Astrocyte (in vitro differentiated cells and primary cell): ENCODE measurements around the gene SND1. TPM values are rescaled to one million over a fixed set of nuclear protein-coding genes. Genes with fewer than 3 reads are reported as not detected.

Source experiments
- DNase-seq: peaks from one replicate; pipeline ENCODE4 v3.0.0-alpha.2; 2010; ENCODE audit warnings: low read depth
- FAIRE-seq: peaks from 2 replicates; lab custom pipeline; 2011; peaks lifted over from hg19 to GRCh38; lab: Jason Lieb, UNC
- H2AFZ ChIP-seq: 2 replicates; pipeline ENCODE4 v1.6.0; 2012; ENCODE audit warnings: low read depth, low read length, inconsistent platforms
- H3K27ac ChIP-seq: 2 replicates; pipeline ENCODE4 v1.5.1; 2011; ENCODE audit warnings: low read depth, low read length, inconsistent platforms
- H3K27me3 ChIP-seq: 2 replicates; pipeline ENCODE4 v1.6.0; 2011; ENCODE audit warnings: low read length, inconsistent platforms; ENCODE audit not compliant: insufficient read depth
- H3K36me3 ChIP-seq: 2 replicates; pipeline ENCODE4 v1.5.1; 2011; ENCODE audit warnings: low read length, inconsistent platforms; ENCODE audit not compliant: insufficient read depth
- H3K4me1 ChIP-seq: 2 replicates; pipeline ENCODE4 v1.5.1; 2011; ENCODE audit warnings: low read length, inconsistent platforms; ENCODE audit not compliant: insufficient read depth
- H3K4me2 ChIP-seq: 2 replicates; pipeline ENCODE4 v1.6.0; 2012; ENCODE audit warnings: low read length, inconsistent platforms
- H3K4me3 ChIP-seq: 2 replicates; pipeline ENCODE4 v1.5.1; 2011; ENCODE audit warnings: low read depth, mild to moderate bottlenecking, low read length, inconsistent platforms; ENCODE audit not compliant: insufficient read depth
- H3K79me2 ChIP-seq: 2 replicates; pipeline ENCODE4 v1.6.0; 2012; ENCODE audit warnings: mild to moderate bottlenecking, low read length, inconsistent platforms; ENCODE audit not compliant: insufficient read depth
- H3K9ac ChIP-seq: 2 replicates; pipeline ENCODE4 v1.6.0; 2012; ENCODE audit warnings: mild to moderate bottlenecking, low read length, inconsistent platforms
- H3K9me3 ChIP-seq: 2 replicates; pipeline ENCODE4 v1.5.1; 2012; ENCODE audit warnings: low read depth, mild to moderate bottlenecking, low read length, inconsistent platforms; ENCODE audit not compliant: insufficient read depth
- H4K20me1 ChIP-seq: 2 replicates; pipeline ENCODE4 v1.6.0; 2012; ENCODE audit warnings: low read length, inconsistent platforms; ENCODE audit not compliant: insufficient read depth
- H3K27ac Mint-ChIP-seq: one replicate; pipeline ENCODE4 v1.8.0; 2021; ENCODE audit warnings: mild to moderate bottlenecking, mixed read lengths; ENCODE audit not compliant: unreplicated experiment
- H3K27me3 Mint-ChIP-seq: one replicate; pipeline ENCODE4 v1.8.0; 2021; ENCODE audit warnings: low read depth, mixed read lengths; ENCODE audit not compliant: unreplicated experiment
- H3K36me3 Mint-ChIP-seq: one replicate; pipeline ENCODE4 v1.8.0; 2021; ENCODE audit warnings: low read depth, mixed read lengths; ENCODE audit not compliant: unreplicated experiment
- H3K4me1 Mint-ChIP-seq: one replicate; pipeline ENCODE4 v1.8.0; 2021; ENCODE audit warnings: low read depth, mixed read lengths; ENCODE audit not compliant: unreplicated experiment
- H3K4me3 Mint-ChIP-seq: one replicate; pipeline ENCODE4 v1.8.0; 2021; ENCODE audit warnings: mild to moderate bottlenecking, moderate library complexity, mixed read lengths; ENCODE audit not compliant: unreplicated experiment
- H3K9me3 Mint-ChIP-seq: one replicate; pipeline ENCODE4 v1.8.0; 2021; ENCODE audit warnings: mild to moderate bottlenecking, mixed read lengths; ENCODE audit not compliant: unreplicated experiment
- EZH2 ChIP-seq: IDR thresholded peaks from 2 replicates; pipeline ENCODE4 v1.6.1; 2012; ENCODE audit warnings: mild to moderate bottlenecking, low read length, inconsistent platforms; ENCODE audit not compliant: insufficient read depth
- total RNA-seq: library from RNA; stranded (reverse); gene quantifications from 2 replicates; pipeline ENCODE4 v1.2.1, GENCODE V29; 2021
- TF ChIP-seq, protein P1 (sequence below): IDR thresholded peaks from 2 replicates; pipeline ENCODE4 v1.5.1; 2011; ENCODE audit warnings: low read depth, mild to moderate bottlenecking, inconsistent platforms, low read length, moderate library complexity; ENCODE audit not compliant: insufficient read depth

The SND1 gene
- total RNA-seq, 1 donor from 2014 or later, result 267 TPM

DNA sequence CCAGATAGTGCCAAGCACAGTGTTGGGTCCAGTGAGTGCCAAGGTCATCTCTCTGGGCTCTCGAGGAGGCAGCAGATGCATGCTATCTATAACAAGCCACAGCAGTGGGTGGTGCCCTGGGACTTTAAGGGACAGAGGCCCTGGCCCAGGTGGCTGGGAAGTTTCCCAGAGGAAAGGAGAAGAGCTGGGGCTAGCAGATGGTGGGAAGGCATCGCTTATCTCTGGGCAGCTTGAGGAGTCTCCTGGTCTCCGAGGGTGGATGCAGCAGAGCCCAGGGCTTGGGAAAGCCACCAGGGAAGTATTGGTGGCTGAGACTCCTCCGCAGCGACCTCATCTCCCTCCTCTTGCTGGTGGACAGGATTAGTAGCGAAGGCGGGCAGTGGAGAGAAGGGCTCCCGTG, 442.7 kb downstream of the SND1 start:
- Histone ChIP-seq H3K79me2 (no peaks in the 10 kb centered on the region), H3K9ac (no peak overlapping the region), H2AFZ (no peak overlapping the region), H3K9me3 (no peaks in the 10 kb centered on the region), H3K4me2 (no peak overlapping the region), H4K20me1 (peaks cover 69% of the 10 kb centered on the region), H3K27me3 (no peaks in the 10 kb centered on the region), H3K27ac (no peak overlapping the region), H3K4me1 (peaks cover 15% of the 10 kb centered on the region), H3K4me3 (no peak overlapping the region), H3K36me3 (peaks cover 14% of the 10 kb centered on the region)
- Mint-ChIP-seq H3K4me1 (peaks cover 6% of the 10 kb centered on the region), H3K4me3 (no peak overlapping the region), H3K27ac (no peak overlapping the region), H3K36me3 (peaks cover 32% of the 10 kb centered on the region), H3K9me3 (no peaks in the 10 kb centered on the region), H3K27me3 (no peaks in the 10 kb centered on the region)
- FAIRE-seq (no peak), DNase-seq (no peak)
- TF ChIP-seq EZH2, result no peak
- TF ChIP-seq, protein P1, sequence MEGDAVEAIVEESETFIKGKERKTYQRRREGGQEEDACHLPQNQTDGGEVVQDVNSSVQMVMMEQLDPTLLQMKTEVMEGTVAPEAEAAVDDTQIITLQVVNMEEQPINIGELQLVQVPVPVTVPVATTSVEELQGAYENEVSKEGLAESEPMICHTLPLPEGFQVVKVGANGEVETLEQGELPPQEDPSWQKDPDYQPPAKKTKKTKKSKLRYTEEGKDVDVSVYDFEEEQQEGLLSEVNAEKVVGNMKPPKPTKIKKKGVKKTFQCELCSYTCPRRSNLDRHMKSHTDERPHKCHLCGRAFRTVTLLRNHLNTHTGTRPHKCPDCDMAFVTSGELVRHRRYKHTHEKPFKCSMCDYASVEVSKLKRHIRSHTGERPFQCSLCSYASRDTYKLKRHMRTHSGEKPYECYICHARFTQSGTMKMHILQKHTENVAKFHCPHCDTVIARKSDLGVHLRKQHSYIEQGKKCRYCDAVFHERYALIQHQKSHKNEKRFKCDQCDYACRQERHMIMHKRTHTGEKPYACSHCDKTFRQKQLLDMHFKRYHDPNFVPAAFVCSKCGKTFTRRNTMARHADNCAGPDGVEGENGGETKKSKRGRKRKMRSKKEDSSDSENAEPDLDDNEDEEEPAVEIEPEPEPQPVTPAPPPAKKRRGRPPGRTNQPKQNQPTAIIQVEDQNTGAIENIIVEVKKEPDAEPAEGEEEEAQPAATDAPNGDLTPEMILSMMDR, result no peak

DNA sequence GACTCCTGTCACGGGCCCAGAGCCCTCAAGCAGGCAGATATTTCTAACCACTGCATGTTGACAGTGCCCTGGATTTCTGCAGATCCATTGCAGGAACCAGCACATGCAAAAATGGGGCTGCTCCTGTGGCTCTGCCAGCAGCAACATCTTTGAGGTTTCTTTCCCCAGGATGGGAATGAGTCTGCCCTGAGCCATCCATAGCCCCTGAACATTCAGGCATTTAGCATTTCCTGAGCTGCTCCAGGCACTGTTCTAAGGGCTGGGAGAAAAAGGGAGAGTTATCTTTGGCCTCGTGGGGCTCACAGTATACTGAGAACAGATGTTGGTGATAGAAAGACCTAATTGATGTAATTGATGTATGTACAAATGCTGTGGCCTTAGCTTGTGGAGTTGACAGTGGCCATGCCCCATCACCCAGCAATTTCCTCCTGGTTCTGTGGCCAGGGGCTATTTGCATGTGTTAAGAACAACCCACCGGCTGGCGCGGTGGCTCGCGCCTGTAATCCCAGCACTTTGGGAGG, 445.3 kb downstream of the SND1 start:
- Mint-ChIP-seq H3K4me1 (peaks cover 10% of the 10 kb centered on the region), H3K36me3 (peaks cover 27% of the 10 kb centered on the region), H3K4me3 (no peak overlapping the region), H3K9me3 (no peaks in the 10 kb centered on the region), H3K27ac (no peak overlapping the region), H3K27me3 (peaks cover 4% of the 10 kb centered on the region)
- no peaks in the 10 kb centered on the region for H3K9me3 ChIP-seq
- H3K27me3 ChIP-seq, result no peaks in the 10 kb centered on the region
- TF ChIP-seq, protein P1, result no peak
- TF ChIP-seq EZH2, result no peak
- no peaks in the 10 kb centered on the region for H3K79me2 ChIP-seq
- H4K20me1 ChIP-seq, result peaks cover 66% of the 10 kb centered on the region
- H3K4me3 ChIP-seq, result no peak overlapping the region
- H2AFZ ChIP-seq, result no peak overlapping the region
- no peak for FAIRE-seq
- H3K27ac ChIP-seq, result no peak overlapping the region
- H3K36me3 ChIP-seq, result peaks cover 8% of the 10 kb centered on the region
- DNase-seq, result no peak
- H3K4me1 ChIP-seq, result peaks cover 15% of the 10 kb centered on the region
- no peak overlapping the region for H3K9ac ChIP-seq
- no peak overlapping the region for H3K4me2 ChIP-seq

DNA sequence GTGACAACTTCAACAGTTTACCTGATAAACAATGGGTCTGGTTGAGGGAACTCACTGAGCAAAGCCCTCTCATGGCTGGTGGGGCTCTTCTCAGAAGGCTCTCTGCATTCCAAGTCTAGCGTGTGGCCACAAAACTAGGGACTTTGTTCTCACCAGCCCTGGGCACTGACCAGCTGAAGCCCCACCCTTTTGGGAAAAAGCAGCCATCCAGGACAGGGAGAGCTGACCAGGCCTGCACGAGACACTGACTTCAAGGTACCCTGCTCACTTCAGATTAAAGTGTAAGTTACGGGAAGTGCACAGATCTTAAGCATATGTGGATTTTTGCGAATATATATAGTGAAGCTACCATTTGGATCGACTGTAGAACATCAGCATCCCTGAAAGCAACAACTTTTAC, 446.6 kb downstream of the SND1 start:
- no peak overlapping the region for H2AFZ ChIP-seq
- H3K27ac ChIP-seq, result no peak overlapping the region
- no peak overlapping the region for H3K4me3 ChIP-seq
- Mint-ChIP-seq H3K9me3 (no peaks in the 10 kb centered on the region), H3K36me3 (peaks cover 23% of the 10 kb centered on the region), H3K27ac (no peak overlapping the region), H3K4me1 (peaks cover 10% of the 10 kb centered on the region), H3K27me3 (peaks cover 14% of the 10 kb centered on the region), H3K4me3 (no peak overlapping the region)
- FAIRE-seq (no peak), DNase-seq (no peak)
- peaks cover 14% of the 10 kb centered on the region for H3K4me1 ChIP-seq
- peak overlapping the region; percentile 9 for H3K9ac ChIP-seq
- TF ChIP-seq, protein P1, result no peak
- TF ChIP-seq EZH2, result no peak
- H3K9me3 ChIP-seq, result no peaks in the 10 kb centered on the region
- peaks cover 3% of the 10 kb centered on the region for H3K27me3 ChIP-seq
- peaks cover 3% of the 10 kb centered on the region for H3K36me3 ChIP-seq
- no peaks in the 10 kb centered on the region for H3K79me2 ChIP-seq
- H4K20me1 ChIP-seq, result peaks cover 58% of the 10 kb centered on the region
- no peak overlapping the region for H3K4me2 ChIP-seq
